Measurements from ENCODE around the gene USP47. TPM values are rescaled to one million over a fixed set of nuclear protein-coding genes. Genes with fewer than 3 reads are reported as not detected.

Gene USP47
- total and polyA plus RNA-seq, 2 donors (not counting 1 experiment from before 2014, with no cell fraction given), result 12.8 to 52.9 TPM

- CTCF ChIA-PET, result no interaction called here
- intact Hi-C loops (cut with micrococcal nuclease), result loop anchor here (10.0 kb wide), 1 partner anchor 137 kb away; no protein-coding TSS in a partner anchor
- no peak for TF ChIP-seq EZH2 (IDR thresholded peaks at IDR 0.05; ENCODE audit: borderline replicate concordance, insufficient read depth, low read depth, low read length, poor library complexity, severe bottlenecking)
- TF ChIP-seq, protein P1, sequence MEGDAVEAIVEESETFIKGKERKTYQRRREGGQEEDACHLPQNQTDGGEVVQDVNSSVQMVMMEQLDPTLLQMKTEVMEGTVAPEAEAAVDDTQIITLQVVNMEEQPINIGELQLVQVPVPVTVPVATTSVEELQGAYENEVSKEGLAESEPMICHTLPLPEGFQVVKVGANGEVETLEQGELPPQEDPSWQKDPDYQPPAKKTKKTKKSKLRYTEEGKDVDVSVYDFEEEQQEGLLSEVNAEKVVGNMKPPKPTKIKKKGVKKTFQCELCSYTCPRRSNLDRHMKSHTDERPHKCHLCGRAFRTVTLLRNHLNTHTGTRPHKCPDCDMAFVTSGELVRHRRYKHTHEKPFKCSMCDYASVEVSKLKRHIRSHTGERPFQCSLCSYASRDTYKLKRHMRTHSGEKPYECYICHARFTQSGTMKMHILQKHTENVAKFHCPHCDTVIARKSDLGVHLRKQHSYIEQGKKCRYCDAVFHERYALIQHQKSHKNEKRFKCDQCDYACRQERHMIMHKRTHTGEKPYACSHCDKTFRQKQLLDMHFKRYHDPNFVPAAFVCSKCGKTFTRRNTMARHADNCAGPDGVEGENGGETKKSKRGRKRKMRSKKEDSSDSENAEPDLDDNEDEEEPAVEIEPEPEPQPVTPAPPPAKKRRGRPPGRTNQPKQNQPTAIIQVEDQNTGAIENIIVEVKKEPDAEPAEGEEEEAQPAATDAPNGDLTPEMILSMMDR (IDR thresholded peaks at IDR 0.05), result peak; percentile 51
- Mint-ChIP-seq H3K4me1 (peaks cover 2% of the 10 kb centered on the region), H3K4me3 (no peak overlapping the region), H3K27me3 (no peaks in the 10 kb centered on the region), H3K27ac (no peak overlapping the region), H3K9me3 (ENCODE audit: insufficient read depth) (no peaks in the 10 kb centered on the region)
- Histone ChIP-seq H3K27me3 (replicated peaks in 1 of 4; ENCODE audit: control extremely low read depth in 1 of 4, control insufficient read depth in 3 of 4, insufficient read depth in 4 of 4, low read length in 3 of 4) (no peaks in the 10 kb centered on the region), H3K4me2 (replicated peaks; ENCODE audit: low read depth, low read length, poor library complexity, severe bottlenecking) (no peak overlapping the region), H3K27ac (ENCODE audit: low read length in 2 of 2) (no peak overlapping the region), H3K36me3 (replicated peaks in 1 of 2; ENCODE audit: control extremely low read depth in 1 of 2, control insufficient read depth in 1 of 2, extremely low read depth in 1 of 2, insufficient read depth in 2 of 2, low read length in 1 of 2) (peaks cover 39 to 65% of the 10 kb centered on the region in 2 experiments), H4K20me1 (ENCODE audit: control insufficient read depth, insufficient read depth, low read length, poor library complexity, severe bottlenecking) (no peaks in the 10 kb centered on the region), H2AFZ (ENCODE audit: insufficient read depth, low read depth, low read length, poor library complexity, severe bottlenecking) (no peak overlapping the region), H3K4me1 (ENCODE audit: control insufficient read depth in 2 of 2, insufficient read depth in 2 of 2, low read length in 2 of 2) (no peaks in the 10 kb centered on the region), H3K9me3 (ENCODE audit: control extremely low read depth in 1 of 3, control insufficient read depth in 2 of 3, insufficient read depth in 1 of 3, low read length in 2 of 3) (peaks cover 0 to 2% (median 0%) of the 10 kb centered on the region in 3 donors), H3K4me3 (ENCODE audit: control extremely low read depth in 1 of 5, extremely low read depth in 1 of 5, insufficient read depth in 1 of 5, low read depth in 2 of 5, low read length in 4 of 5) (no peak overlapping the region), H3K79me2 (ENCODE audit: control insufficient read depth, insufficient read depth, low read length) (no peaks in the 10 kb centered on the region), H3K9ac (ENCODE audit: low read length) (no peak overlapping the region)
- DNase-seq, result no peak
- no peak for ATAC-seq (ENCODE audit: low read depth)
- POLR2A ChIA-PET, result no interaction called here
- WGBS (ENCODE audit: insufficient coverage), result no CpG with 5 or more reads among the region's 5 CpGs
These were observed 89.8 kb downstream of the USP47 start for GRCh38 chr11:11931461-11932055.

GRCh38 chr11:11935536-11935935, 93.8 kb downstream of the USP47 start:
- Histone ChIP-seq H3K79me2 (ENCODE audit: control insufficient read depth, insufficient read depth, low read length) (no peaks in the 10 kb centered on the region), H3K36me3 (replicated peaks in 1 of 2; ENCODE audit: control extremely low read depth in 1 of 2, control insufficient read depth in 1 of 2, extremely low read depth in 1 of 2, insufficient read depth in 2 of 2, low read length in 1 of 2) (peaks cover 35 to 68% of the 10 kb centered on the region in 2 experiments), H3K4me1 (ENCODE audit: control insufficient read depth in 2 of 2, insufficient read depth in 2 of 2, low read length in 2 of 2) (no peaks in the 10 kb centered on the region), H3K4me3 (ENCODE audit: control extremely low read depth in 1 of 5, extremely low read depth in 1 of 5, insufficient read depth in 1 of 5, low read depth in 2 of 5, low read length in 4 of 5) (no peak overlapping the region), H3K27me3 (replicated peaks in 1 of 4; ENCODE audit: control extremely low read depth in 1 of 4, control insufficient read depth in 3 of 4, insufficient read depth in 4 of 4, low read length in 3 of 4) (no peaks in the 10 kb centered on the region), H2AFZ (ENCODE audit: insufficient read depth, low read depth, low read length, poor library complexity, severe bottlenecking) (no peak overlapping the region), H3K9ac (ENCODE audit: low read length) (no peak overlapping the region), H4K20me1 (ENCODE audit: control insufficient read depth, insufficient read depth, low read length, poor library complexity, severe bottlenecking) (no peaks in the 10 kb centered on the region), H3K27ac (ENCODE audit: low read length in 2 of 2) (no peak overlapping the region), H3K9me3 (ENCODE audit: control extremely low read depth in 1 of 3, control insufficient read depth in 2 of 3, insufficient read depth in 1 of 3, low read length in 2 of 3) (no peaks in the 10 kb centered on the region), H3K4me2 (replicated peaks; ENCODE audit: low read depth, low read length, poor library complexity, severe bottlenecking) (no peak overlapping the region)
- intact Hi-C loops (cut with micrococcal nuclease), result loop anchor here (10.0 kb wide), 1 partner anchor 141 kb away; no protein-coding TSS in a partner anchor
- ATAC-seq (ENCODE audit: low read depth) (no peak), DNase-seq (no peak)
- no CpG with 5 or more reads among the region's 2 CpGs for WGBS (ENCODE audit: insufficient coverage)
- Mint-ChIP-seq H3K9me3 (ENCODE audit: insufficient read depth) (no peaks in the 10 kb centered on the region), H3K27ac (no peak overlapping the region), H3K4me1 (no peaks in the 10 kb centered on the region), H3K27me3 (no peaks in the 10 kb centered on the region), H3K4me3 (no peak overlapping the region)
- ChIA-PET POLR2A (no interaction called here), CTCF (interaction anchor here (0.6 kb wide), 1 partner anchor 9 kb away, joined by 3 read pairs; no protein-coding TSS in a partner anchor)
- TF ChIP-seq, protein P1 (IDR thresholded peaks at IDR 0.05), result no peak
- no peak for TF ChIP-seq EZH2 (IDR thresholded peaks at IDR 0.05; ENCODE audit: borderline replicate concordance, insufficient read depth, low read depth, low read length, poor library complexity, severe bottlenecking)
